ENCODE measurements around the gene FOXP4. TPM values are rescaled to one million over a fixed set of nuclear protein-coding genes. Genes with fewer than 3 reads are reported as not detected.
A peak's percentile ranks its signal among the peaks of the same experiment; 100 is the strongest.

Gene FOXP4
- total RNA-seq, 1 donor = 3.3 TPM

- H3K79me2 ChIP-seq (ENCODE audit: insufficient read depth, low read length) = peaks cover 25% of the 10 kb centered on the region
- H3K27ac ChIP-seq (ENCODE audit: low read depth, low read length) = no peak overlapping the region
Observed at GRCh38 chr6:41547799-41548097, 1.6 kb downstream of the FOXP4 start.

GRCh38 chr6:41548098-41548840, 2.1 kb downstream of the FOXP4 start:
- no peak overlapping the region for H2AFZ ChIP-seq (ENCODE audit: low read length)
- DNase-seq (ENCODE audit: insufficient read length, low spot score, missing footprints) = peak; percentile 61
- H3K9me3 ChIP-seq (ENCODE audit: low read depth, low read length) = no peaks in the 10 kb centered on the region
- no peak for TF ChIP-seq CTCF (IDR thresholded peaks at IDR 0.05; ENCODE audit: extremely low read depth, low read depth, low read length)
- peak overlapping the region; percentile 90 for H3K4me2 ChIP-seq (ENCODE audit: insufficient read depth, low read length)
- peaks cover 5% of the 10 kb centered on the region for H3K36me3 ChIP-seq (ENCODE audit: insufficient read depth, low read length)
- no peak overlapping the region for H3K27ac ChIP-seq (ENCODE audit: low read depth, low read length)
- H3K27me3 ChIP-seq (ENCODE audit: insufficient read depth, low read length) = peaks cover 9% of the 10 kb centered on the region
- H3K4me1 ChIP-seq (ENCODE audit: insufficient read depth, low read length) = peaks cover 16% of the 10 kb centered on the region
- peaks cover 27% of the 10 kb centered on the region for H3K79me2 ChIP-seq (ENCODE audit: insufficient read depth, low read length)
- H4K20me1 ChIP-seq (ENCODE audit: insufficient read depth, low read length) = peaks cover 45% of the 10 kb centered on the region
- peak overlapping the region; percentile 81 for H3K4me3 ChIP-seq (ENCODE audit: insufficient read depth, low read length)

More at GRCh38 chr6:41547799-41548097, 1.6 kb downstream of the FOXP4 start:
- H3K27me3 ChIP-seq (ENCODE audit: insufficient read depth, low read length) = peaks cover 9% of the 10 kb centered on the region
- peaks cover 16% of the 10 kb centered on the region for H3K4me1 ChIP-seq (ENCODE audit: insufficient read depth, low read length)
- H2AFZ ChIP-seq (ENCODE audit: low read length) = no peak overlapping the region
- DNase-seq (ENCODE audit: insufficient read length, low spot score, missing footprints) = no peak
- H3K9me3 ChIP-seq (ENCODE audit: low read depth, low read length) = no peaks in the 10 kb centered on the region
- H3K36me3 ChIP-seq (ENCODE audit: insufficient read depth, low read length) = peaks cover 5% of the 10 kb centered on the region
- TF ChIP-seq CTCF (IDR thresholded peaks at IDR 0.05; ENCODE audit: extremely low read depth, low read depth, low read length) = no peak
- peak overlapping the region; percentile 90 for H3K4me2 ChIP-seq (ENCODE audit: insufficient read depth, low read length)
- peak overlapping the region; percentile 81 for H3K4me3 ChIP-seq (ENCODE audit: insufficient read depth, low read length)
- peaks cover 41% of the 10 kb centered on the region for H4K20me1 ChIP-seq (ENCODE audit: insufficient read depth, low read length)

- Histone ChIP-seq H3K27ac (ENCODE audit: low read depth, low read length) (no peak overlapping the region), H3K4me3 (ENCODE audit: insufficient read depth, low read length) (no peak overlapping the region), H3K4me1 (ENCODE audit: insufficient read depth, low read length) (peaks cover 16% of the 10 kb centered on the region), H4K20me1 (ENCODE audit: insufficient read depth, low read length) (peaks cover 48% of the 10 kb centered on the region), H3K36me3 (ENCODE audit: insufficient read depth, low read length) (peaks cover 5% of the 10 kb centered on the region), H3K9me3 (ENCODE audit: low read depth, low read length) (no peaks in the 10 kb centered on the region), H3K27me3 (ENCODE audit: insufficient read depth, low read length) (peaks cover 9% of the 10 kb centered on the region), H2AFZ (ENCODE audit: low read length) (no peak overlapping the region), H3K79me2 (ENCODE audit: insufficient read depth, low read length) (peaks cover 27% of the 10 kb centered on the region), H3K4me2 (ENCODE audit: insufficient read depth, low read length) (peak overlapping the region; percentile 90)
- no peak for TF ChIP-seq CTCF (IDR thresholded peaks at IDR 0.05; ENCODE audit: extremely low read depth, low read depth, low read length)
- DNase-seq (ENCODE audit: insufficient read length, low spot score, missing footprints) = peak; percentile 66
Observed at GRCh38 chr6:41548841-41549642, 2.9 kb downstream of the FOXP4 start.

- peaks cover 9% of the 10 kb centered on the region for H3K27me3 ChIP-seq (ENCODE audit: insufficient read depth, low read length)
- H3K79me2 ChIP-seq (ENCODE audit: insufficient read depth, low read length) = peaks cover 27% of the 10 kb centered on the region
- H3K9me3 ChIP-seq (ENCODE audit: low read depth, low read length) = no peaks in the 10 kb centered on the region
- peaks cover 48% of the 10 kb centered on the region for H4K20me1 ChIP-seq (ENCODE audit: insufficient read depth, low read length)
- no peak overlapping the region for H3K4me2 ChIP-seq (ENCODE audit: insufficient read depth, low read length)
- H3K4me3 ChIP-seq (ENCODE audit: insufficient read depth, low read length) = no peak overlapping the region
- no peak for TF ChIP-seq CTCF (IDR thresholded peaks at IDR 0.05; ENCODE audit: extremely low read depth, low read depth, low read length)
- H3K27ac ChIP-seq (ENCODE audit: low read depth, low read length) = no peak overlapping the region
- H2AFZ ChIP-seq (ENCODE audit: low read length) = no peak overlapping the region
- peak; percentile 46 for DNase-seq (ENCODE audit: insufficient read length, low spot score, missing footprints)
- H3K4me1 ChIP-seq (ENCODE audit: insufficient read depth, low read length) = peaks cover 16% of the 10 kb centered on the region
- peaks cover 5% of the 10 kb centered on the region for H3K36me3 ChIP-seq (ENCODE audit: insufficient read depth, low read length)
Observed at GRCh38 chr6:41549673-41550072, 3.5 kb downstream of the FOXP4 start.
